Measurements from ENCODE around the gene DNAJB12. TPM values are rescaled to one million over a fixed set of nuclear protein-coding genes. Genes with fewer than 3 reads are reported as not detected.

The DNAJB12 gene
- total RNA-seq, 1 experiment from 2014 or later: 30.9 TPM

GRCh38 chr10:72329290-72330068 lies 25.2 kb downstream of the DNAJB12 start:
- Histone ChIP-seq H3K4me3 (ENCODE audit: low read length) (no peak overlapping the region), H3K4me2 (ENCODE audit: low read length) (no peak overlapping the region), H3K9ac (ENCODE audit: low read length) (no peak overlapping the region), H3K27ac (ENCODE audit: low read length) (no peak overlapping the region), H3K36me3 (ENCODE audit: low read depth, low read length) (no peaks in the 10 kb centered on the region), H4K20me1 (ENCODE audit: low read length) (no peaks in the 10 kb centered on the region), H3K79me2 (ENCODE audit: low read length) (no peaks in the 10 kb centered on the region), H3F3A (ENCODE audit: low read length, unreplicated experiment) (no peaks in the 10 kb centered on the region), H3K4me1 (ENCODE audit: insufficient read depth, low read length) (peaks cover 21% of the 10 kb centered on the region), H3K9me2 (replicated peaks; ENCODE audit: low read length) (no peaks in the 10 kb centered on the region), H2AFZ (ENCODE audit: low read length) (no peak overlapping the region), H3K9me3 (ENCODE audit: low read length) (no peaks in the 10 kb centered on the region), H3K27me3 (ENCODE audit: low read length) (no peaks in the 10 kb centered on the region)
- ChIA-PET POLR2A (ENCODE audit: unreplicated experiment) (interaction anchor here (0.6 kb wide), 1 partner anchor 246 kb away, joined by 3 read pairs; no protein-coding TSS in a partner anchor), CTCF (interaction anchor here (0.5 to 0.7 kb wide), 3 partner anchors 48 to 384 kb away, joined by 3 to 7 read pairs (median 4); no protein-coding TSS in a partner anchor)
- DNase-seq: no peak
- BruUV-seq (replicated peaks): no TSS peak
- intact Hi-C loops (cut with micrococcal nuclease): no loop called here
- ATAC-seq: no peak
- TF ChIP-seq EZH2phosphoT487 (IDR thresholded peaks at IDR 0.05; ENCODE audit: borderline replicate concordance, low read length): no peak
- TF ChIP-seq, protein P1, sequence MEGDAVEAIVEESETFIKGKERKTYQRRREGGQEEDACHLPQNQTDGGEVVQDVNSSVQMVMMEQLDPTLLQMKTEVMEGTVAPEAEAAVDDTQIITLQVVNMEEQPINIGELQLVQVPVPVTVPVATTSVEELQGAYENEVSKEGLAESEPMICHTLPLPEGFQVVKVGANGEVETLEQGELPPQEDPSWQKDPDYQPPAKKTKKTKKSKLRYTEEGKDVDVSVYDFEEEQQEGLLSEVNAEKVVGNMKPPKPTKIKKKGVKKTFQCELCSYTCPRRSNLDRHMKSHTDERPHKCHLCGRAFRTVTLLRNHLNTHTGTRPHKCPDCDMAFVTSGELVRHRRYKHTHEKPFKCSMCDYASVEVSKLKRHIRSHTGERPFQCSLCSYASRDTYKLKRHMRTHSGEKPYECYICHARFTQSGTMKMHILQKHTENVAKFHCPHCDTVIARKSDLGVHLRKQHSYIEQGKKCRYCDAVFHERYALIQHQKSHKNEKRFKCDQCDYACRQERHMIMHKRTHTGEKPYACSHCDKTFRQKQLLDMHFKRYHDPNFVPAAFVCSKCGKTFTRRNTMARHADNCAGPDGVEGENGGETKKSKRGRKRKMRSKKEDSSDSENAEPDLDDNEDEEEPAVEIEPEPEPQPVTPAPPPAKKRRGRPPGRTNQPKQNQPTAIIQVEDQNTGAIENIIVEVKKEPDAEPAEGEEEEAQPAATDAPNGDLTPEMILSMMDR (conservative IDR thresholded peaks at IDR 0.05; ENCODE audit: low read depth, low read length): no peak
- no peak for TF ChIP-seq EZH2 (IDR thresholded peaks at IDR 0.05; ENCODE audit: low read length, unreplicated experiment)

GRCh38 chr10:72328829-72329204 lies 25.9 kb downstream of the DNAJB12 start:
- no peak for DNase-seq
- no TSS peak for BruUV-seq (replicated peaks)
- Histone ChIP-seq H3K4me1 (ENCODE audit: insufficient read depth, low read length) (peaks cover 21% of the 10 kb centered on the region), H3K9me3 (ENCODE audit: low read length) (no peaks in the 10 kb centered on the region), H3K4me3 (ENCODE audit: low read length) (no peak overlapping the region), H3K4me2 (ENCODE audit: low read length) (no peak overlapping the region), H3K36me3 (ENCODE audit: low read depth, low read length) (no peaks in the 10 kb centered on the region), H3K9me2 (replicated peaks; ENCODE audit: low read length) (no peaks in the 10 kb centered on the region), H3K27ac (ENCODE audit: low read length) (no peak overlapping the region), H3K27me3 (ENCODE audit: low read length) (no peaks in the 10 kb centered on the region), H3F3A (ENCODE audit: low read length, unreplicated experiment) (no peaks in the 10 kb centered on the region), H3K9ac (ENCODE audit: low read length) (no peak overlapping the region), H3K79me2 (ENCODE audit: low read length) (no peaks in the 10 kb centered on the region), H4K20me1 (ENCODE audit: low read length) (no peaks in the 10 kb centered on the region), H2AFZ (ENCODE audit: low read length) (no peak overlapping the region)
- no peak for TF ChIP-seq EZH2 (IDR thresholded peaks at IDR 0.05; ENCODE audit: low read length, unreplicated experiment)
- TF ChIP-seq, protein P1 (conservative IDR thresholded peaks at IDR 0.05; ENCODE audit: low read depth, low read length): no peak
- no peak for TF ChIP-seq EZH2phosphoT487 (IDR thresholded peaks at IDR 0.05; ENCODE audit: borderline replicate concordance, low read length)
- intact Hi-C loops (cut with micrococcal nuclease): loop anchor here (1.0 kb wide), 1 partner anchor 85 kb away; no protein-coding TSS in a partner anchor
- ATAC-seq: no peak
- ChIA-PET CTCF (interaction anchor here (0.6 kb wide), 2 partner anchors 112 to 491 kb away, joined by 3 to 5 read pairs; partner anchors contain the start of gene ASCC1), POLR2A (ENCODE audit: unreplicated experiment) (no interaction called here)
